IPS DF 6.9 (cell line): Measurements from ENCODE around the gene SLC4A2.
"Not testable (repeated sequence)": the region's sequence is repeated elsewhere in the genome, so short reads cannot be mapped to it uniquely, and the experiment has no call there.

Experiments
- DNase-seq: peaks from one replicate; pipeline ENCODE4 v3.0.0-alpha.2; 2013; ENCODE audit warnings: low read depth, low spot score
- H3K27ac ChIP-seq: one replicate; pipeline ENCODE4 v1.5.1; 2013; ENCODE audit warnings: low read length, control low read depth
- H3K27me3 ChIP-seq: 2 replicates; pipeline ENCODE4 v1.6.1; 2013; ENCODE audit warnings: mild to moderate bottlenecking, low read length; ENCODE audit not compliant: control insufficient read depth, insufficient read depth
- H3K36me3 ChIP-seq: 2 replicates; pipeline ENCODE4 v1.6.1; 2013; ENCODE audit warnings: low read length; ENCODE audit not compliant: control insufficient read depth, insufficient read depth
- H3K4me1 ChIP-seq: 2 replicates; pipeline ENCODE4 v1.6.1; 2013; ENCODE audit warnings: low read length; ENCODE audit not compliant: control insufficient read depth, insufficient read depth
- H3K4me3 ChIP-seq: 2 replicates; pipeline ENCODE4 v1.5.1; 2013; ENCODE audit warnings: mild to moderate bottlenecking, low read length
- H3K9me3 ChIP-seq: 2 replicates; pipeline ENCODE4 v1.6.1; 2013; ENCODE audit warnings: low read length, inconsistent platforms; ENCODE audit not compliant: control insufficient read depth, insufficient read depth
- WGBS: extraction: QIAGEN DNeasy Blood & Tissue Kit; methylation state at CpG from one replicate; pipeline ENCODE4 v1.1.7; 2013; ENCODE audit warnings: mixed read lengths, missing lambda C conversion rate; ENCODE audit not compliant: insufficient read length, insufficient coverage; 5-methylcytosine and 5-hydroxymethylcytosine counted together

SLC4A2 gene

DNA sequence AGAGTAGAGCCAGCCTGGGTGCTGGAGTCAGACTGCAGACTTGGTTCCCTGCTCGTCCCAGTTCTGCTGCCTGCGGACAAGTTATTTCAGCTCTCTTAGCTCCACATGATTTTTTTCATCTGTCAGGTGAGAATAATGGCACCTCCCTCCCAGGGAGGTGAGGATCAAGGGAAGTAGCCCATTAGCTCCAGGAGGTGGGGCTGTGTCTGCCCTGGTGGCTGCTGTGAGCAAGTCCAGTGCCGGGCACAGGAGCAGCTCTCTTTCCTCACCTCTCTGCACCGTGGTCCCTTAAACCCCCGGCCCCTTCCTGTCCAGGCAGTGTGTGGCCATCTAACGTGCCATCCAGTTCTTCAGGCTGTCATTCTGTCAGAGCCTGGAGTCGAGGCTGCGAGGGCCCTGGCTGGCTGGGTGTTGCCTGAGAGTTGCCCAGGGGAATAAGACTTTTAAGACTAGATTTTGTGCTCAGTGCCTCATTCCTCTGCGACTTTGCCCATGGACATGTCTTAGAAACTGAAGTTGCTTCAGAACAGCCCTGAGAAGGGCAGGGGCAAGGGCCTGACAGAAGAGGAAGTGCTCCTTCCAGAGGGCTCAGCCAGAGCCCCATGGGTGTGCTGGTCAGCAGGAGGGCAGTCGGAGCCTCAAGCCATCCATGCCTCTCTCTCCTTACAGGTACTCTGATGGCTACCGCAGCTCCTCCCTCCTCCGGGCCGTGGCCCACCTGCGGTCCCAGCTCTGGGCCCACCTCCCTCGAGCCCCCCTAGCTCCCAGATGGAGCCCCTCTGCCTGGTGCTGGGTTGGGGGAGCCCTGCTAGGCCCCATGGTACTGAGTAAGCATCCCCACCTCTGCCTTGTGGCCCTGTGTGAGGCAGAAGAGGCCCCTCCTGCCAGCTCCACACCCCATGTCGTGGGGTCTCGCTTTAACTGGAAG, 26.2 kb upstream of the SLC4A2 start:
- no CpG with 5 or more reads among the region's 17 CpGs for WGBS
- no peak for DNase-seq
- no peaks in the 10 kb centered on the region for H3K4me1 ChIP-seq
- no peaks in the 10 kb centered on the region for H3K9me3 ChIP-seq
- no peak overlapping the region for H3K4me3 ChIP-seq
- no peaks in the 10 kb centered on the region for H3K27me3 ChIP-seq
- H3K27ac ChIP-seq: no peak overlapping the region
- H3K36me3 ChIP-seq: peaks cover 3% of the 10 kb centered on the region

DNA sequence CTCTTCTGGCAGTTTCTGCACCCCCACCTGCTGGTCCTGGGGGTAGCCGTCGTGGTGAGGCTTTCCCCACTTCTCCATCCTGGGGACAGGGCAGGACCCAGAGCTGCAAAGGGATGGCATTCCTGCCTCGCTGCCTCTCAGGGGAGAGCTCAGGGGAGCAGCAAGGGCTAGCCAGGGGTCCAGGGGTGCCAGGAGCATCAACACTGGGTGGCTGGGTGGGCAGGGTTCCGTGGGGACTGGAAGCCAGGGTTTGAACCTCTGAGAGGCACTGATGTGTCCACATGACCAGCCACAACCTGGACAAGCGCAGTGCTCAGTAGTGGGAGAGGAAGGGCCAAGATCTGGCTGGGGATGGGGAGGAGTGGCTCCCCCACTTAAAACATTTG, 25.5 kb upstream of the SLC4A2 start:
- Histone ChIP-seq H3K27me3 (no peaks in the 10 kb centered on the region), H3K36me3 (peaks cover 3% of the 10 kb centered on the region), H3K4me1 (no peaks in the 10 kb centered on the region), H3K9me3 (no peaks in the 10 kb centered on the region), H3K27ac (no peak overlapping the region), H3K4me3 (no peak overlapping the region)
- WGBS: no CpG with 5 or more reads among the region's 5 CpGs
- no peak for DNase-seq

DNA sequence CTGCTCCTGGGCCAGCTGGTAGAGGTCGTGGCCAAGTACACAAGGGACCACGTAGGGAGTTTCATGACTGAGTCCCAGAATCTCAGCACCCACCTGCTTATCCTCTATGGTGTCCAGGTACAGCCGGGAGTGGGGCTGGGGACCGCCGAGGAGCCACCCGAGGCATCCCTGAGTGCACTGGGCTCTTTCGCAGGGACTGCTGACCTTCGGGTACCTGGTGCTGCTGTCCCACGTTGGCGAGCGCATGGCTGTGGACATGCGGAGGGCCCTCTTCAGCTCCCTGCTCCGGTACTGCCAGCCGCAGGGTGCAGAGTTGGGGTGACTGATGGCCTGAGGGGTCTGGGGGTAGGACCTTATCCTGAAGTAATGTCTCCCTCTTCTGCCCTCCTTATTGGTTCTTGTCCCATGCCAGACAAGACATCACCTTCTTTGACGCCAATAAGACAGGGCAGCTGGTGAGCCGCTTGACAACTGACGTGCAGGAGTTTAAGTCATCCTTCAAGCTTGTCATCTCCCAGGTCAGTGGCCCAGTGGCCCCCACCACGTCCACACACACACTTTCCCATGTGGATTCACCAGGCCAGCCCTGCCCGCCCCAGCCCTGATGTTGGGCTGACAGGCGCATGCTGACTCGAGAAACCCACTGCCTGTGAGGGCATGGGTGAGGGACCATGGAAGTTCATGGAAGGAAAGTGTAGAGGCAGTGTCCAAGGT, 24.9 kb upstream of the SLC4A2 start:
- H3K9me3 ChIP-seq: no peaks in the 10 kb centered on the region
- no peak for DNase-seq
- no peak overlapping the region for H3K4me3 ChIP-seq
- H3K36me3 ChIP-seq: peaks cover 3% of the 10 kb centered on the region
- no peak overlapping the region for H3K27ac ChIP-seq
- no peaks in the 10 kb centered on the region for H3K4me1 ChIP-seq
- WGBS: no CpG with 5 or more reads among the region's 21 CpGs
- H3K27me3 ChIP-seq: no peaks in the 10 kb centered on the region

DNA sequence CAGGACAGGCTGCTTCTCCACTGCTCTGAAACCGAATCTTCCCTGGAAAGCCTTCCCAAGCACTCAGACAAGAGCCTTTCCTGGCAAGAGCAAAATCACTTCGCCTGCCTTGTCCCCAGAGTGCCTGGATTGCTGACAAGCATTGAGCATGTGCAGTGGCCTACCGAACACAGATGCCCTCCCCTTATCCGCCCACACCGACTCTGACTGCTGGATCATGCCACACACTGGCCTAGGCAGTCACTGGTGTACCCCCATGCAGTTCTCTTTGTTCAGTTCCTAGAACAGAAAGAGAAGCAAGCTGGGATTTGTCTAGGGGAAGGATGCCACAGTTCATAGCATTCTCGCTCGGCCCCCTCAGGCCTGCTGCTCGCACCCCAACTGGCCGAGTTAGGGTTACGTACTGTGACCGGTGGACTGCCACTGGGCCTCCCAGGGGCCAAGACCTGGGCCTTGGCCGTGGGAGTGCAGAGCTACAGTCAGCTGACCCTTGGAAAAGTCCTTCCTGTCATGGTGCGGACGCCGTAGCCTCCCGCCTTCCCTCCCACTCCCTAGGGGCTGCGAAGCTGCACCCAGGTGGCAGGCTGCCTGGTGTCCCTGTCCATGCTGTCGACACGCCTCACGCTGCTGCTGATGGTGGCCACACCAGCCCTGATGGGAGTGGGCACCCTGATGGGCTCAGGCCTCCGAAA, 24.2 kb upstream of the SLC4A2 start:
- Histone ChIP-seq H3K4me1 (no peaks in the 10 kb centered on the region), H3K36me3 (peaks cover 3% of the 10 kb centered on the region)

DNA sequence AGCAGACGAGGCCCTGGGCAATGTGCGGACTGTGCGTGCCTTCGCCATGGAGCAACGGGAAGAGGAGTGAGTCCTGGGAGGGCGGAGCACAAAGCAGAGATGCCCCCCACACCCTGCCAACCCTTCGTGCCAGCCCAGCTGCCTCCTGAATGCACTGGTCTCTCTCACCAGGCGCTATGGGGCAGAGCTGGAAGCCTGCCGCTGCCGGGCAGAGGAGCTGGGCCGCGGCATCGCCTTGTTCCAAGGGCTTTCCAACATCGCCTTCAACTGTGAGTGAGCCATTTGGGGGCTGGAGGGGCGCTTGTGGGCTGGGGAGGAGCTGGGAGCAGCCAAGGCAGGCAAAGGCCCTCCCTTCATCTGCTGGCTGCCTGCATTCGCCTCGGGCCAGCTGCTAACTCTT, 23.5 kb upstream of the SLC4A2 start:
- Histone ChIP-seq H3K27me3 (no peaks in the 10 kb centered on the region), H3K27ac (no peak overlapping the region), H3K36me3 (peaks cover 3% of the 10 kb centered on the region), H3K4me3 (no peak overlapping the region), H3K4me1 (no peaks in the 10 kb centered on the region), H3K9me3 (no peaks in the 10 kb centered on the region)
- no peak for DNase-seq
- no CpG with 5 or more reads among the region's 17 CpGs for WGBS

More for the DNA sequence above, 24.2 kb upstream of the SLC4A2 start:
- no peak for DNase-seq
- Histone ChIP-seq H3K27ac (no peak overlapping the region), H3K27me3 (no peaks in the 10 kb centered on the region), H3K9me3 (no peaks in the 10 kb centered on the region), H3K4me3 (no peak overlapping the region)
- WGBS: no CpG with 5 or more reads among the region's 21 CpGs

DNA sequence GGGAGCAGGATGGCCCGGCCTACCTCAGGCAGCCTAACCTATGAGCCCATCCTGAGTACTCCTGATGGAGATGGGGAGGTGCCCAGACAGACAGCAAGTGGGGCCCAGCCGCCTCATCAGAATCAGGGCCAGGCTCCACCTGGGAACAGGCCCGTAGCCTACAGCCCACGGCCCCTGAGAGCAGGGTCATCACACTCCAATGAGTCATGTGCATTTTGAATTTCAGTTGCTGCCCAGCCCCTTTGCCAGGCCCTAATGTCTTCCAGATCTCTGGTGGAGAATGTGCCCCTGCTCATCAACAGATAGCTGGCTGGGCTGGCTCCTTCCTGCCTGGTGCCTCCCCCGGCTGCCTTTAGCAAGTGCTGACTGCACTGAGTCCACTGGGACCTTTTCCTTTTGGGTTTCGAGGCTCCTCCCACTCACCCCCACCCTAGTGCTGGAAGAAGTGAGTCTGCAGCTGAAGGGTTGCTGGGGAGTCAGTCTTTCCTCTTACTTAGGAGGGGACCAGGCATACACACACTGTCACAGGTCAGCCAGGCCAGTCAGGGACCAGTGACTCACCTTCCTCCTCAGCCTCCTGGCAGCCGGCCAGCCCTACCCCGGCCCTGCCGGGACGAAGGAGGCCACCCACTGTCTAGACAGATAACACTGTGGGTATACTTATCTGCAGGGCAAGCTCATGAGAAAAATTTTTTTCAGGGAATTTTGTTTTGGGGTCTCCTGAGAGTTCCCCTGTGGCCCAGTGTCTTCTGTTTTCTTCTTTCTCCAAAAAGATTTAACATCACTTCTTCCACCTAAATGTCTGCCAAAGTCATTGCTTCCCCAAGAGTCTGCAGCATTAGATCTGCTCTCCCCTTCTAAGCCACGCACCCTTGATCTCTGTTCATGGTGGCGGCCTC, 20.2 kb upstream of the SLC4A2 start:
- H3K4me1 ChIP-seq: no peaks in the 10 kb centered on the region
- no peak overlapping the region for H3K4me3 ChIP-seq
- no peaks in the 10 kb centered on the region for H3K27me3 ChIP-seq
- H3K36me3 ChIP-seq: peaks cover 3% of the 10 kb centered on the region
- WGBS: no CpG with 5 or more reads among the region's 12 CpGs
- DNase-seq: no peak
- no peak overlapping the region for H3K27ac ChIP-seq
- no peaks in the 10 kb centered on the region for H3K9me3 ChIP-seq

DNA sequence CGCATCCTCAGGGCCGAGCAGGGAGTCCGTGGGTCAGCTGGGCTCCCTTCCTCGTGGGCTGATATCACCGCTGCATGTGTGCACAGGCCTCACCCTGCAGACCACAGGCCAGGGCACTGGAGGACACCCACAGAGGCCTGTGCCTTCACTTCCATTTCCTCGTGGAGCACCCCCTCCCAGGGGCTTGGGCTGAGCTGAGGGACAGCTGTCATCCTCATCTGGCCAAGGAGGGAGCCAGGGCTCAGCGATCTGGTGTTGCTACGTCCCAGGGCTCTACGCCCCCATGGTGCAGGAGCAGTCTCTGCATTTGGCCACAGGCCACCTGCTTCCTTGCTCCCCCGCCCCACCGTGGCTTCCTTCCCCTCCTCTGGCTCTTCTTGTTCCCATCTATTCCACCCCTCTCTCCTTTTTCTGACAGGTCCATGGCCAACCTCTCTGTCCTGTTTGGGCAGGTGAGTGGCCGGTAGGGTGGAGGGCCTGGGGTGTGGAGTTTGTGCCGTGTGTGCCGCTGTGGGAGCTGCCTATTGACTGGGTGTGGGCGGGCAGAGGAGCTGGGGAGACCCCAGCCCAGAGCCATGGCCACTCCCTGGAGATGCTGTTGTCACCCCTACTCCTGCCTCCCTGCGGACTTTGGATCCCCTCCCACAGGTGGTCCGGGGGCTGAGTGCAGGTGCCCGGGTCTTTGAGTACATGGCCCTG, 19.4 kb upstream of the SLC4A2 start:
- H3K27me3 ChIP-seq: no peaks in the 10 kb centered on the region
- no peaks in the 10 kb centered on the region for H3K9me3 ChIP-seq
- H3K4me3 ChIP-seq: no peak overlapping the region
- H3K27ac ChIP-seq: no peak overlapping the region
- WGBS: no CpG with 5 or more reads among the region's 18 CpGs
- no peaks in the 10 kb centered on the region for H3K4me1 ChIP-seq
- DNase-seq: no peak
- peaks cover 3% of the 10 kb centered on the region for H3K36me3 ChIP-seq

DNA sequence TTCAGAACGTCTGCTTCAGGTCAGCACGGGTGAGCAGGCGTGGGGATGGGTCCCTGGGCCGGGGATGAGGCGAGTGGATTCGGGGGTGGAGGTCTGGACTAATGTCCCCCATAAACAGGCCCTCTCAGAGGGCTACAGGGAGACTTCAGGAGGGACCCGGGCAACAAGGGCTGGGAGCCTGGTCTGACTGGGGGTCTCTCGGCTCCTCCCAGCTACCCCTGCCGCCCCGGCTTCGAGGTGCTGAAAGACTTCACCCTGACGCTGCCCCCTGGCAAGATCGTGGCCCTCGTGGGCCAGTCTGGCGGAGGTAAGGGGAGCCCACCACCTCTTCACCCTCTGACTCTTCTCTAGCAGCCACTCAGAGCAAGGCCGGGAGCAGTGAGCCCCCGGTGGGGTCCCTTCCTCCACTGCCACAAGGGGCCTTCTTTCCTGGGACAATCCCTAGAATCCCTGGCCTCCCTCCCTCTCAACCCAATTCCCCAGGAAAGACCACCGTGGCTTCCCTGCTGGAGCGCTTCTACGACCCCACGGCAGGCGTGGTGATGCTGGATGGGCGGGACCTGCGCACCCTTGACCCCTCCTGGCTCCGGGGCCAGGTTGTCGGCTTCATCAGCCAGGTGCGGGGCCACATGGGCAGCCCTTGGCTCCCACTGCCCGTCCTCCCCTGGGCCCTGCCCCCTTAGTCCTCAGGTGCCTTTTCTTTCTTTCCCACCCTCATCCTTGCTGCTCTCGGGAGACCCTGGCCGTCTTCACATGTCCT, 18.6 kb upstream of the SLC4A2 start:
- WGBS: no CpG with 5 or more reads among the region's 30 CpGs
- Histone ChIP-seq H3K27ac (no peak overlapping the region), H3K4me3 (no peak overlapping the region), H3K4me1 (no peaks in the 10 kb centered on the region), H3K36me3 (peaks cover 3% of the 10 kb centered on the region), H3K9me3 (no peaks in the 10 kb centered on the region), H3K27me3 (no peaks in the 10 kb centered on the region)
- no peak for DNase-seq

DNA sequence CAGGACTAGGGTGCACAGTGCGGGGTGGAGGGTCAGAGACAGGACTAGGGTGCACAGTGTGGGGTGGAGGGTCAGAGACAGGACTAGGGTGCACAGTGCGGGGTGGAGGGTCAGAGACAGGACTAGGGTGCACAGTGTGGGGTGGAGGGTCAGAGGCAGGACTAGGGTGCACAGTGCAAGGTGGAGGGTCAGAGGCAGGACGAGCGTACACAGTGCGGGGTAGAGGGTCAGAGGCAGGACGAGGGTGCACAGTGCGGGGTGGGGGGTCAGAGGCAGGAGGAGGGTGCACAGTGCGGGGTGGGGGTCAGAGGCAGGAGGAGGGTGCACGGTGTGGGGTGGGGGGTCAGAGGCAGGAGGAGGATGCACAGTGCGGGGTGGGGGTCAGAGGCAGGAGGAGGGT, 15.9 kb upstream of the SLC4A2 start:
- no CpG with 5 or more reads among the region's 10 CpGs for WGBS
- not testable (repeated sequence) for H3K36me3 ChIP-seq, H3K27me3 ChIP-seq, H3K4me3 ChIP-seq, H3K4me1 ChIP-seq, H3K27ac ChIP-seq, H3K9me3 ChIP-seq, DNase-seq
